Measurements from ENCODE around the gene MIB1.

The MIB1 gene

GRCh38 chr18:21900605-21901352 is 160.2 kb downstream of the MIB1 start:
- no peak for DNase-seq

GRCh38 chr18:21901423-21901945 is 160.9 kb downstream of the MIB1 start:
- no peak for DNase-seq

- no peak for DNase-seq
Measured at GRCh38 chr18:21903709-21904108, 163.1 kb downstream of the MIB1 start.

- no peak for DNase-seq
Measured at GRCh38 chr18:21904856-21905255, 164.3 kb downstream of the MIB1 start.

- no peak for DNase-seq
Measured at GRCh38 chr18:21907451-21907850, 166.9 kb downstream of the MIB1 start.

- DNase-seq = no peak
Measured at GRCh38 chr18:21908711-21909110, 168.1 kb downstream of the MIB1 start.

- no peak for DNase-seq
Measured at GRCh38 chr18:21910906-21911305, 170.3 kb downstream of the MIB1 start.

- DNase-seq = no peak
Measured at GRCh38 chr18:21911551-21911950, 171.0 kb downstream of the MIB1 start.

- DNase-seq = no peak
Measured at GRCh38 chr18:21912339-21913239, 172.0 kb downstream of the MIB1 start.

GRCh38 chr18:21914739-21915319 is 174.2 kb downstream of the MIB1 start:
- no peak for DNase-seq

- DNase-seq = no peak
Measured at GRCh38 chr18:21915546-21915945, 175.0 kb downstream of the MIB1 start.

- no peak for DNase-seq
Measured at GRCh38 chr18:21916594-21916993, 176.0 kb downstream of the MIB1 start.

- no peak for DNase-seq
Measured at GRCh38 chr18:21918693-21919092, 178.1 kb downstream of the MIB1 start.
